Ascending aorta (tissue), 2 donors: ENCODE results near the gene ZSCAN12. TPM values are rescaled to one million over a fixed set of nuclear protein-coding genes. Genes with fewer than 3 reads are reported as not detected.

Source experiments
- DNase-seq, 2 donors: peaks; one replicate each; pipeline ENCODE4 v3.0.0-alpha.2; 2019; ENCODE audit warnings: low spot score in 2 of 2
- H3K27ac ChIP-seq, 2 donors: fragments of 200-600 bp; sonication (generic); one replicate each; pipeline ENCODE4 v1.5.1; 2016 to 2017; ENCODE audit warnings: mild to moderate bottlenecking in 1 of 2
- H3K27me3 ChIP-seq: fragments of 200-600 bp; sonication (generic); one replicate; pipeline ENCODE4 v1.5.1; 2017
- H3K36me3 ChIP-seq, 2 donors: fragments of 200-600 bp; sonication (generic); one replicate each; pipeline ENCODE4 v1.5.1; 2016
- H3K4me1 ChIP-seq, 2 donors: fragments of 200-600 bp; sonication (generic); one replicate each; pipeline ENCODE4 v1.5.1; 2016 to 2017; ENCODE audit warnings: mild to moderate bottlenecking in 1 of 2
- H3K4me3 ChIP-seq, 2 donors: fragments of 200-600 bp; sonication (generic); one replicate each; pipeline ENCODE4 v1.5.1; 2016 to 2017; ENCODE audit warnings: mild to moderate bottlenecking in 1 of 2
- H3K9me3 ChIP-seq, 2 donors: fragments of 200-600 bp; sonication (generic); one replicate each; pipeline ENCODE4 v1.5.1; 2016
- CTCF ChIP-seq, 3 experiments: fragments of 200-600 bp in 2 of 3; fragments of 450-650 bp in 1 of 3; sonication (generic) in 2 of 3; IDR thresholded peaks; one replicate each; pipeline ENCODE4 v1.5.1; 2016 to 2019; ENCODE audit warnings: antibody characterized with exemption in 3 of 3, mild to moderate bottlenecking in 1 of 3, moderate library complexity in 1 of 3
- intact Hi-C: fragments of 100-400 bp; cut with DNase I; formaldehyde crosslinking; loops from one replicate; pipeline ENCODE4 v1.15.1; 2023
- total RNA-seq: library from RNA; depleted of rRNA; stranded (reverse); fragments of >200 nt; gene quantifications from one replicate; pipeline ENCODE4 v1.1.0, GENCODE V29; 2016

The ZSCAN12 gene
- total RNA-seq, 1 donor from 2014 or later, result 5.3 TPM

DNA sequence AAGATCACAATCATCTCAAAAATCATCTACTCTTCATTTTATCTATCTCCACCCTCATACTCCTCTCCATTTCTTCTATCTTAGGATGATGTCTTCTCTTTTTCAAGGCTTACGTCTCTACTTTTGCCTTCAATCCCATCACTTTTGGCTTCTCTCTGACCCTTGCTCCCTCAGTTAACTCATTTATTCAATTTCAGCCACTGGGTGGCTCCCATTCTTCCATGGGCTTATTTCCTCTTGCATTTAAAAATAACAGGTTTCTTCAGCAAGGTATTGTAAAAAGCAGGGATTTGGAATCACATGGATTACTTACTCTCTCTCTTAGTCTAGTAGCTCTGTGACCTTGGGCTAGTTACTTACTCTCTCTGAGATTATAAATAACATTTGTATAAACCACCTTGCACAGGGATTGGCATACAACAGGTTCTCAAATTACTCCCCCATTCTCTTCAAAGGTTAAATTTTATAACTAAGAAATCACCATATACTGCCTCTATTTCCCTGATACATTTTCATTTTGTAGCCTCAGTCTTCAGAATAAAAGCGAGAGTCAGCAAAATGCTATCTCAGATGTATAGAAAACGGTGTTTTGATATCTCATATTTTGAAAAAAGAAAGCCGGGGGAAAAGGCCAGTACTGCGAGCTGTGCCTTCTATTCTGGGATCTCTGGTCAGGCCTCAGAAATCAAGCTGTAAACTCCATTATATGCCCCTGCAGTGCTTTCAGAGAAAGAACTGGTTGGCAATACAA, 5.5 kb downstream of the ZSCAN12 start:
- Histone ChIP-seq H3K27ac (no peak overlapping the region), H3K36me3 (peaks cover 30 to 60% of the 10 kb centered on the region in 2 donors), H3K9me3 (peaks cover 0 to 5% of the 10 kb centered on the region in 2 donors), H3K27me3 (no peaks in the 10 kb centered on the region), H3K4me1 (peaks cover 0 to 10% of the 10 kb centered on the region in 2 donors), H3K4me3 (no peak overlapping the region)
- TF ChIP-seq CTCF (IDR thresholded peaks at IDR 0.05), result no peak
- DNase-seq, result no peak
- intact Hi-C loops, result no loop called here

DNA sequence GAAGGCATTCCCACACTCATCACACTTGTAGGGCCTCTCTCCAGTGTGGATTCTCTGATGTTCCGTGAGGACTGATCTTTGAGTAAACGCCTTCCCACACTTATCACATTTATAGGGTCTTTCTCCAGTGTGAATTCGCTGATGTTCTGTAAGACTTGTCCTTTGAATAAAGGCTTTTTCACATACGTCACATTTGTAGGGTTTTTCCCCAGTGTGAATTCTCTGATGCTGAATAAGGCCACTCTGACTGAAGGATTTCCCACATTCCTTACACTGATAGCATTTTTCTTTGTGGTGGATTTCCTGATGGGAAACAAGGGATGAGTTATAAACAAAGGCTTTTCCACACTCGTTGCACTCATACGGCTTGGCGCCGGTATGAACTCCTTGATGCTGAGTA, 8.9 kb downstream of the ZSCAN12 start:
- TF ChIP-seq CTCF (IDR thresholded peaks at IDR 0.05), result no peak
- Histone ChIP-seq H3K4me3 (no peak overlapping the region), H3K27me3 (no peaks in the 10 kb centered on the region), H3K36me3 (peaks cover 27 to 83% of the 10 kb centered on the region in 2 donors), H3K9me3 (peaks cover 4 to 5% of the 10 kb centered on the region in 2 donors), H3K4me1 (no peaks in the 10 kb centered on the region), H3K27ac (no peak overlapping the region)
- intact Hi-C loops, result no loop called here
- no peak for DNase-seq

- TF ChIP-seq CTCF (IDR thresholded peaks at IDR 0.05), result no peak
- H3K27ac ChIP-seq, result peak overlapping the region in 1 of 2 donors; percentile 55
- no peaks in the 10 kb centered on the region for H3K27me3 ChIP-seq
- DNase-seq, result no peak
- H3K4me1 ChIP-seq, result peaks cover 0 to 2% of the 10 kb centered on the region in 2 donors
- intact Hi-C loops, result no loop called here
- peaks cover 0 to 5% of the 10 kb centered on the region in 2 donors for H3K9me3 ChIP-seq
- peaks cover 11 to 58% of the 10 kb centered on the region in 2 donors for H3K36me3 ChIP-seq
- H3K4me3 ChIP-seq, result no peak overlapping the region
Measured at GRCh38 chr6:28384143-28384533, 15.4 kb downstream of the ZSCAN12 start.

GRCh38 chr6:28383235-28384142, 16.1 kb downstream of the ZSCAN12 start:
- DNase-seq, result peak; percentile 59 to 89
- Histone ChIP-seq H3K27me3 (no peaks in the 10 kb centered on the region), H3K9me3 (peaks cover 0 to 12% of the 10 kb centered on the region in 2 donors), H3K27ac (peak overlapping the region; percentile 42 to 55), H3K4me3 (peak overlapping the region; percentile 51 to 55), H3K4me1 (peaks cover 0 to 2% of the 10 kb centered on the region in 2 donors), H3K36me3 (peaks cover 11 to 58% of the 10 kb centered on the region in 2 donors)
- peak in 2 of 3 experiments; percentile 4 to 23 for TF ChIP-seq CTCF (IDR thresholded peaks at IDR 0.05)
- intact Hi-C loops, result no loop called here

DNA sequence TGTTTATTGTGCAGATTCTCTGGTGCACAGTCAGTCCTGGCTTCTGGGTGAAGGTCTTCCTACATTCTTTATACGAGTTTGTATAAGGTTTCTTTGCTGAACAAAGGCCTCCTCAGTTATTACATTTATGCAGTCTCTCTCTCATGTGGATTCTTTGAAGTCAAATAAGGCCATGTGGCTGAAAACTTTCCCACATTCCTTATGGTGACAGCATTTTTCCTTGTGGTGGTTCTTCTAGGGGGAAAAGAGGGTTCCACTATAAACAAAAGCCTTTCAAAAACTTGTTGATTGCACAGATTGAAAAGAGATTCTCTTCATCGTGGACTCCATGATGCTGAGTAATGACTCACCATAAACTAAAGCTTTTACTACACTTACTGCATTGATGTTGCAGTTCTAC, 19.2 kb downstream of the ZSCAN12 start:
- Histone ChIP-seq H3K27me3 (no peaks in the 10 kb centered on the region), H3K4me1 (peaks cover 0 to 2% of the 10 kb centered on the region in 2 donors), H3K9me3 (peaks cover 0 to 11% of the 10 kb centered on the region in 2 donors), H3K4me3 (no peak overlapping the region), H3K36me3 (peaks cover 11 to 37% of the 10 kb centered on the region in 2 donors), H3K27ac (no peak overlapping the region)
- no peak for DNase-seq
- no peak for TF ChIP-seq CTCF (IDR thresholded peaks at IDR 0.05)
- intact Hi-C loops, result no loop called here
